ENCODE results near the gene LCORL.

- TF ChIP-seq ETS1 (IDR thresholded peaks at IDR 0.05) (no peak), POLR2AphosphoS5 (IDR thresholded peaks at IDR 0.05; ENCODE audit: low read depth) (no peak), CTCF (conservative IDR thresholded peaks at IDR 0.05; ENCODE audit: low read depth in 2 of 2) (no peak)
- TF ChIP-seq, protein P1, sequence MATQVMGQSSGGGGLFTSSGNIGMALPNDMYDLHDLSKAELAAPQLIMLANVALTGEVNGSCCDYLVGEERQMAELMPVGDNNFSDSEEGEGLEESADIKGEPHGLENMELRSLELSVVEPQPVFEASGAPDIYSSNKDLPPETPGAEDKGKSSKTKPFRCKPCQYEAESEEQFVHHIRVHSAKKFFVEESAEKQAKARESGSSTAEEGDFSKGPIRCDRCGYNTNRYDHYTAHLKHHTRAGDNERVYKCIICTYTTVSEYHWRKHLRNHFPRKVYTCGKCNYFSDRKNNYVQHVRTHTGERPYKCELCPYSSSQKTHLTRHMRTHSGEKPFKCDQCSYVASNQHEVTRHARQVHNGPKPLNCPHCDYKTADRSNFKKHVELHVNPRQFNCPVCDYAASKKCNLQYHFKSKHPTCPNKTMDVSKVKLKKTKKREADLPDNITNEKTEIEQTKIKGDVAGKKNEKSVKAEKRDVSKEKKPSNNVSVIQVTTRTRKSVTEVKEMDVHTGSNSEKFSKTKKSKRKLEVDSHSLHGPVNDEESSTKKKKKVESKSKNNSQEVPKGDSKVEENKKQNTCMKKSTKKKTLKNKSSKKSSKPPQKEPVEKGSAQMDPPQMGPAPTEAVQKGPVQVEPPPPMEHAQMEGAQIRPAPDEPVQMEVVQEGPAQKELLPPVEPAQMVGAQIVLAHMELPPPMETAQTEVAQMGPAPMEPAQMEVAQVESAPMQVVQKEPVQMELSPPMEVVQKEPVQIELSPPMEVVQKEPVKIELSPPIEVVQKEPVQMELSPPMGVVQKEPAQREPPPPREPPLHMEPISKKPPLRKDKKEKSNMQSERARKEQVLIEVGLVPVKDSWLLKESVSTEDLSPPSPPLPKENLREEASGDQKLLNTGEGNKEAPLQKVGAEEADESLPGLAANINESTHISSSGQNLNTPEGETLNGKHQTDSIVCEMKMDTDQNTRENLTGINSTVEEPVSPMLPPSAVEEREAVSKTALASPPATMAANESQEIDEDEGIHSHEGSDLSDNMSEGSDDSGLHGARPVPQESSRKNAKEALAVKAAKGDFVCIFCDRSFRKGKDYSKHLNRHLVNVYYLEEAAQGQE (IDR thresholded peaks at IDR 0.05; ENCODE audit: unreplicated experiment), result no peak
Observed at GRCh38 chr4:18020671-18021469, 685 bp downstream of the LCORL start.
